Breast epithelium (tissue), 3 donors: ENCODE results near the gene IL27RA.

Experiments used
- CTCF ChIP-seq, 3 donors: fragments of 450-650 bp; IDR thresholded peaks; one replicate each; pipeline ENCODE4 v1.5.1; 2016 to 2017; ENCODE audit warnings: antibody characterized with exemption in 3 of 3, mild to moderate bottlenecking in 3 of 3, moderate library complexity in 3 of 3
- POLR2AphosphoS5 ChIP-seq, 3 donors: sonication (generic); formaldehyde crosslinking; IDR thresholded peaks; one replicate each; pipeline ENCODE4 v1.6.1; 2017; ENCODE audit warnings: antibody characterized with exemption in 3 of 3

GRCh38 chr19:14002571-14003250 is 28.9 kb upstream of the IL27RA start:
- TF ChIP-seq POLR2AphosphoS5 (IDR thresholded peaks at IDR 0.05) (no peak), CTCF (IDR thresholded peaks at IDR 0.05) (no peak)
